Measurements from ENCODE around the gene PRTFDC1.

DNA sequence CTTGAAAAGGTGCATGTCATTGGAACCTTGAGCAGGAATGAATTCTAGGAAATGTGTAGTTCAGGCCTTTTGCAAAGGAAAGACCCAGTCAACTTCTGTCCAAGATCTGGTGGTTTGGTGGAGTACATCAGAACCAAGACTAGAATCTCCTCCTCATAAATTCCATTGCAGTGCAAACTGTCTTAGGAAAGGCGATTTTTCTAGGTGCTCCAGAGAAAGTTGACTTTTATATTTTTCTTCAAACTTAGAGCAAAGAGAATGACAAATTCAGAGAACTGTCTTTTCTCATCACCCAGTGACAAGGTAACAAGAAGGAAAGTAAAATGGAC, 50.0 kb downstream of the PRTFDC1 start:
- TF ChIP-seq EZH2 (IDR thresholded peaks at IDR 0.05; ENCODE audit: insufficient read depth, poor library complexity, severe bottlenecking) = no peak
- TF ChIP-seq EZH2phosphoT487 (IDR thresholded peaks at IDR 0.05; ENCODE audit: insufficient read depth, low read depth) = no peak
